Suprapubic skin (tissue), 4 donors: Measurements from ENCODE around the gene CD99L2.

Experiments
- CTCF ChIP-seq, 2 donors: fragments of 200-600 bp in 1 of 2; fragments of 450-650 bp in 1 of 2; sonication (generic) in 1 of 2; IDR thresholded peaks; one replicate each; pipeline ENCODE4 v1.5.1; 2016 to 2019; ENCODE audit warnings: antibody characterized with exemption in 2 of 2, mild to moderate bottlenecking in 1 of 2, moderate library complexity in 1 of 2
- POLR2A ChIP-seq, 2 donors: fragments of 450-650 bp; IDR thresholded peaks; one replicate each; pipeline ENCODE4 v1.6.1; 2017; ENCODE audit warnings: antibody characterized with exemption in 2 of 2, mild to moderate bottlenecking in 2 of 2, moderate library complexity in 2 of 2
- POLR2AphosphoS5 ChIP-seq, 3 donors: sonication (generic); formaldehyde crosslinking; IDR thresholded peaks; one replicate each; pipeline ENCODE4 v1.6.1; 2017; ENCODE audit warnings: antibody characterized with exemption in 3 of 3

- no peak for TF ChIP-seq CTCF (IDR thresholded peaks at IDR 0.05)
- TF ChIP-seq POLR2AphosphoS5 (IDR thresholded peaks at IDR 0.05) = no peak
- TF ChIP-seq POLR2A (IDR thresholded peaks at IDR 0.05) = no peak
Measured at GRCh38 chrX:150821971-150822370, 76.5 kb downstream of the CD99L2 start.
